HG03103 (cell line): ENCODE results near the gene SMNDC1.
"Not testable (repeated sequence)": the region's sequence is repeated elsewhere in the genome, so short reads cannot be mapped to it uniquely, and the experiment has no call there.

Experiments
- ATAC-seq: cut with Tn5 transposase; IDR thresholded peaks from one replicate; pipeline ENCODE4 v1.9.1; 2021; ENCODE audit warnings: low read depth; ENCODE audit not compliant: unreplicated experiment

Gene SMNDC1

GRCh38 chr10:110304780-110305421 lies at the start of gene SMNDC1:
SMNDC1 (minus strand) TSS chr10:110304920; CDS start chr10:110303587, 1,333 bp downstream.
- peak; percentile 82 for ATAC-seq

GRCh38 chr10:110354322-110354766 lies 49.6 kb upstream of the SMNDC1 start:
- ATAC-seq, result no peak

GRCh38 chr10:110353244-110354119 lies 48.8 kb upstream of the SMNDC1 start:
- no peak for ATAC-seq

- ATAC-seq, result no peak
These were observed 48.2 kb upstream of the SMNDC1 start for GRCh38 chr10:110352930-110353243.

GRCh38 chr10:110350812-110351211 lies 46.1 kb upstream of the SMNDC1 start:
- ATAC-seq, result no peak

- no peak for ATAC-seq
These were observed 45.1 kb upstream of the SMNDC1 start for GRCh38 chr10:110349831-110350230.

- ATAC-seq, result no peak
These were observed 44.7 kb upstream of the SMNDC1 start for GRCh38 chr10:110349386-110349785.

- ATAC-seq, result no peak
These were observed 43.6 kb upstream of the SMNDC1 start for GRCh38 chr10:110348336-110348735.

- ATAC-seq, result no peak
These were observed 42.2 kb upstream of the SMNDC1 start for GRCh38 chr10:110346914-110347313.

- no peak for ATAC-seq
These were observed 40.6 kb upstream of the SMNDC1 start for GRCh38 chr10:110345286-110345685.

- ATAC-seq, result no peak
These were observed 39.9 kb upstream of the SMNDC1 start for GRCh38 chr10:110344622-110345021.

GRCh38 chr10:110343947-110344346 lies 39.2 kb upstream of the SMNDC1 start:
- ATAC-seq, result no peak

- no peak for ATAC-seq
These were observed 36.1 kb upstream of the SMNDC1 start for GRCh38 chr10:110340816-110341215.

GRCh38 chr10:110340122-110340521 lies 35.4 kb upstream of the SMNDC1 start:
- no peak for ATAC-seq

- ATAC-seq, result no peak
These were observed 33.2 kb upstream of the SMNDC1 start for GRCh38 chr10:110337906-110338305.

GRCh38 chr10:110337401-110337800 lies 32.7 kb upstream of the SMNDC1 start:
- no peak for ATAC-seq

- no peak for ATAC-seq
These were observed 31.5 kb upstream of the SMNDC1 start for GRCh38 chr10:110336111-110336721.

- ATAC-seq, result no peak
These were observed 30.8 kb upstream of the SMNDC1 start for GRCh38 chr10:110335314-110336064.

- no peak for ATAC-seq
These were observed 29.4 kb upstream of the SMNDC1 start for GRCh38 chr10:110334061-110334656.

- ATAC-seq, result not testable (repeated sequence)
These were observed 26.6 kb upstream of the SMNDC1 start for GRCh38 chr10:110331226-110331795.
